IPS-11a (cell line): ENCODE measurements around the gene PLA2G4C.
"Not testable (repeated sequence)": the region's sequence is repeated elsewhere in the genome, so short reads cannot be mapped to it uniquely, and the experiment has no call there.

ENCODE experiments used
- H3K4me3 ChIP-seq: one replicate; pipeline ENCODE4 v1.5.1; 2013; ENCODE audit warnings: low read depth, low read length, control low read depth

The PLA2G4C gene

GRCh38 chr19:48111280-48111679, 663 bp upstream of the PLA2G4C start:
- no peak overlapping the region for H3K4me3 ChIP-seq

- no peak overlapping the region for H3K4me3 ChIP-seq
Measured at GRCh38 chr19:48108997-48109782, 1.4 kb downstream of the PLA2G4C start.

GRCh38 chr19:48103922-48104321, 6.7 kb downstream of the PLA2G4C start:
- no peak overlapping the region for H3K4me3 ChIP-seq

GRCh38 chr19:48102870-48103751, 7.5 kb downstream of the PLA2G4C start:
- no peak overlapping the region for H3K4me3 ChIP-seq

GRCh38 chr19:48095612-48096175, 14.9 kb downstream of the PLA2G4C start:
- no peak overlapping the region for H3K4me3 ChIP-seq

- H3K4me3 ChIP-seq = no peak overlapping the region
Measured at GRCh38 chr19:48094855-48095203, 15.8 kb downstream of the PLA2G4C start.

- H3K4me3 ChIP-seq = no peak overlapping the region
Measured at GRCh38 chr19:48094129-48094854, 16.3 kb downstream of the PLA2G4C start.

GRCh38 chr19:48091111-48091718, 19.4 kb downstream of the PLA2G4C start:
- H3K4me3 ChIP-seq = not testable (repeated sequence)

GRCh38 chr19:48090281-48090802, 20.3 kb downstream of the PLA2G4C start:
- no peak overlapping the region for H3K4me3 ChIP-seq

- not testable (repeated sequence) for H3K4me3 ChIP-seq
Measured at GRCh38 chr19:48088991-48089390, 21.6 kb downstream of the PLA2G4C start.

GRCh38 chr19:48085904-48086864, 24.4 kb downstream of the PLA2G4C start:
- H3K4me3 ChIP-seq = no peak overlapping the region

- H3K4me3 ChIP-seq = no peak overlapping the region
Measured at GRCh38 chr19:48085076-48085475, 25.5 kb downstream of the PLA2G4C start.

- no peak overlapping the region for H3K4me3 ChIP-seq
Measured at GRCh38 chr19:48081106-48081505, 29.5 kb downstream of the PLA2G4C start.

- not testable (repeated sequence) for H3K4me3 ChIP-seq
Measured at GRCh38 chr19:48070177-48070769, 40.3 kb downstream of the PLA2G4C start.

- H3K4me3 ChIP-seq = no peak overlapping the region
Measured at GRCh38 chr19:48069435-48069834, 41.2 kb downstream of the PLA2G4C start.

GRCh38 chr19:48064509-48064908, 46.1 kb downstream of the PLA2G4C start:
- H3K4me3 ChIP-seq = no peak overlapping the region

- no peak overlapping the region for H3K4me3 ChIP-seq
Measured at GRCh38 chr19:48061401-48062344, 48.9 kb downstream of the PLA2G4C start.

GRCh38 chr19:48060381-48060780, 50.2 kb downstream of the PLA2G4C start:
- H3K4me3 ChIP-seq = no peak overlapping the region
